Neural progenitor cell (in vitro differentiated cells): ENCODE measurements around the gene FAM98B.

Experiments used
- CTCF ChIP-seq: fragments of 200-600 bp; sonication (generic); IDR thresholded peaks from 2 replicates; pipeline ENCODE4 v1.5.1; 2017; ENCODE audit warnings: antibody characterized with exemption, mild to moderate bottlenecking
- EZH2 ChIP-seq: fragments of 200-600 bp; sonication (generic); IDR thresholded peaks from 2 replicates; pipeline ENCODE4 v1.6.1; 2017; ENCODE audit warnings: antibody characterized with exemption, mild to moderate bottlenecking, moderate library complexity
- EZH2phosphoT487 ChIP-seq: fragments of 200-600 bp; sonication (generic); IDR thresholded peaks from 2 replicates; pipeline ENCODE4 v1.6.1; 2017; ENCODE audit warnings: antibody characterized with exemption

GRCh38 chr15:38438031-38438986 is 15.6 kb upstream of the FAM98B start:
- TF ChIP-seq EZH2 (no peak), CTCF (no peak), EZH2phosphoT487 (no peak)
